SK-N-SH (cell line): ENCODE data around the gene APOBEC2. TPM values are rescaled to one million over a fixed set of nuclear protein-coding genes. Genes with fewer than 3 reads are reported as not detected.
A peak's percentile ranks its signal among the peaks of the same experiment; 100 is the strongest.

Experiments
- CTCF ChIA-PET: fragments of 300-600, 350-600 bp; formaldehyde crosslinking; extraction: SDS; loops from one replicate; lab custom pipeline; 2021; lab: Yijun Ruan, JAX
- POLR2A ChIA-PET: fragments of 350-600 bp; sonication (Branson Sonifier 250); formaldehyde crosslinking; extraction: SDS; loops from one replicate; lab custom pipeline; 2020; ENCODE audit warnings: antibody characterized with exemption, inconsistent platforms; lab: Yijun Ruan, JAX
- DNase-seq: peaks from one replicate; pipeline ENCODE4 v3.0.0; 2012
- H2AFZ ChIP-seq: fragments of 200-600 bp; sonication (generic); 2 replicates; pipeline ENCODE4 v1.8.1; 2016; ENCODE audit warnings: antibody characterized with exemption, mild to moderate bottlenecking, low read depth
- H3F3A ChIP-seq: fragments of 200-600 bp; sonication (generic); replicated peaks from 2 replicates; pipeline ENCODE3; 2016; ENCODE audit warnings: antibody characterized with exemption, mild to moderate bottlenecking; ENCODE audit not compliant: insufficient read depth
- H3K27ac ChIP-seq, 2 experiments: fragments of 200-500 bp in 1 of 2; fragments of 200-600 bp in 1 of 2; sonication (Bioruptor generic) in 1 of 2; sonication (generic), shearing (Covaris generic) in 1 of 2; 2 replicates each; pipeline versions ENCODE4 v1.5.1 to v1.6.1; 2014 to 2016; ENCODE audit warnings: low read depth in 2 of 2, inconsistent platforms in 1 of 2, low read length in 1 of 2, mild to moderate bottlenecking in 1 of 2, mixed read lengths in 1 of 2
- H3K27me3 ChIP-seq: fragments of 200-600 bp; sonication (generic), shearing (Covaris generic); 2 replicates; pipeline ENCODE4 v1.6.1; 2016; ENCODE audit warnings: mixed run types; ENCODE audit not compliant: insufficient read depth
- H3K36me3 ChIP-seq, 2 experiments: fragments of 200-500 bp in 1 of 2; fragments of 200-600 bp in 1 of 2; sonication (Bioruptor generic) in 1 of 2; sonication (generic) in 1 of 2; replicated peaks in 1 of 2; 2 replicates each; pipeline versions ENCODE3 to v1.5.1; 2014 to 2016; ENCODE audit warnings: low read length in 1 of 2, mild to moderate bottlenecking in 1 of 2; ENCODE audit not compliant: insufficient read depth in 2 of 2, control insufficient read depth in 1 of 2
- H3K4me1 ChIP-seq, 2 experiments: fragments of 200-500 bp in 1 of 2; fragments of 200-600 bp in 1 of 2; sonication (Bioruptor generic) in 1 of 2; sonication (generic), shearing (Covaris generic) in 1 of 2; 2 replicates each; pipeline versions ENCODE4 v1.5.1 to v1.6.1; 2014 to 2016; ENCODE audit warnings: low read depth in 1 of 2, low read length in 1 of 2, mixed run types in 1 of 2; ENCODE audit not compliant: insufficient read depth in 2 of 2, control insufficient read depth in 1 of 2
- H3K4me2 ChIP-seq: fragments of 200-600 bp; sonication (generic), shearing (Covaris generic); 2 replicates; pipeline ENCODE4 v1.6.1; 2017; ENCODE audit warnings: mixed run types
- H3K4me3 ChIP-seq, 2 experiments: fragments of 200-500 bp in 1 of 2; fragments of 200-600 bp in 1 of 2; sonication (Bioruptor generic) in 1 of 2; sonication (generic), shearing (Covaris generic) in 1 of 2; 2 replicates each; pipeline versions ENCODE4 v1.5.1 to v1.8.1; 2014 to 2016; ENCODE audit warnings: low read depth in 2 of 2, inconsistent platforms in 1 of 2, low read length in 1 of 2, mild to moderate bottlenecking in 1 of 2, mixed read lengths in 1 of 2, moderate library complexity in 1 of 2
- H3K79me2 ChIP-seq: fragments of 200-600 bp; sonication (generic); 2 replicates; pipeline ENCODE4 v1.8.1; 2017; ENCODE audit warnings: mild to moderate bottlenecking; ENCODE audit not compliant: insufficient read depth
- H3K9ac ChIP-seq: fragments of 200-600 bp; sonication (generic); 2 replicates; pipeline ENCODE4 v1.6.1; 2017; ENCODE audit warnings: mixed run types
- H3K9me2 ChIP-seq: fragments of 200-600 bp; sonication (generic); 2 replicates; pipeline ENCODE4 v1.6.1; 2017; ENCODE audit warnings: mixed run types
- H3K9me3 ChIP-seq: fragments of 200-600 bp; sonication (generic); 2 replicates; pipeline ENCODE4 v1.6.1; 2017; ENCODE audit warnings: mixed run types, mild to moderate bottlenecking, moderate library complexity
- H4K20me1 ChIP-seq: fragments of 200-600 bp; sonication (generic); 2 replicates; pipeline ENCODE4 v1.6.1; 2017; ENCODE audit warnings: mild to moderate bottlenecking, mixed run types; ENCODE audit not compliant: insufficient read depth
- CHD2 ChIP-seq: fragments of 150-350 bp; IDR thresholded peaks from 2 replicates; pipeline ENCODE4 v1.6.1; 2018; ENCODE audit warnings: low read length; ENCODE audit not compliant: partially characterized antibody
- ELF1 ChIP-seq: IDR thresholded peaks from 2 replicates; pipeline ENCODE4 v1.4.0; 2012
- EP300 ChIP-seq, 2 experiments: IDR thresholded peaks; 2 replicates each; pipeline versions ENCODE4 v1.4.0 to v1.6.1; 2012; ENCODE audit warnings: borderline replicate concordance in 1 of 2, low read depth in 1 of 2, low read length in 1 of 2
- EZH2phosphoT487 ChIP-seq: fragments of 200-600 bp; sonication (generic); IDR thresholded peaks from 2 replicates; pipeline ENCODE4 v1.6.1; 2017; ENCODE audit warnings: low read depth, mixed run types, mild to moderate bottlenecking, antibody characterized with exemption, moderate library complexity, borderline replicate concordance
- FOSL2 ChIP-seq: IDR thresholded peaks from 2 replicates; pipeline ENCODE4 v1.4.0; 2012; ENCODE audit warnings: low read depth, mild to moderate bottlenecking, moderate library complexity, borderline replicate concordance
- GABPA ChIP-seq: IDR thresholded peaks from 2 replicates; pipeline ENCODE4 v1.4.0; 2012; ENCODE audit warnings: low read depth, mild to moderate bottlenecking
- GATA2 ChIP-seq: sonication (generic); formaldehyde crosslinking; IDR thresholded peaks from 2 replicates; pipeline ENCODE4 v1.5.0; 2020; ENCODE audit warnings: mild to moderate bottlenecking, missing genetic modification reagents
- JUND ChIP-seq: IDR thresholded peaks from 2 replicates; pipeline ENCODE4 v1.4.0; 2012
- NFIC ChIP-seq: IDR thresholded peaks from 2 replicates; pipeline ENCODE4 v1.4.0; 2012; ENCODE audit warnings: borderline replicate concordance
- NRF1 ChIP-seq: IDR thresholded peaks from 2 replicates; pipeline ENCODE4 v1.6.1; 2012; ENCODE audit warnings: low read depth, mild to moderate bottlenecking, low read length
- POLR2AphosphoS5 ChIP-seq: IDR thresholded peaks from 2 replicates; pipeline ENCODE4 v1.6.1; 2012; ENCODE audit warnings: low read depth, low read length
- RAD21 ChIP-seq: IDR thresholded peaks from 2 replicates; pipeline ENCODE4 v1.6.1; 2012; ENCODE audit warnings: mild to moderate bottlenecking, low read length
- RFX5 ChIP-seq: IDR thresholded peaks from 2 replicates; pipeline ENCODE4 v1.6.1; 2012; ENCODE audit warnings: mild to moderate bottlenecking, improper control_type of control experiment, low read length
- RXRA ChIP-seq: IDR thresholded peaks from 2 replicates; pipeline ENCODE4 v1.4.0; 2012; ENCODE audit warnings: low read depth, mild to moderate bottlenecking, borderline replicate concordance
- SIN3A ChIP-seq: IDR thresholded peaks from 2 replicates; pipeline ENCODE4 v1.6.1; 2012; ENCODE audit warnings: low read depth, mild to moderate bottlenecking, low read length, moderate library complexity, borderline replicate concordance
- TCF12 ChIP-seq: IDR thresholded peaks from 2 replicates; pipeline ENCODE4 v1.4.0; 2012
- TEAD4 ChIP-seq: IDR thresholded peaks from 2 replicates; pipeline ENCODE4 v1.4.0; 2012; ENCODE audit warnings: mild to moderate bottlenecking, borderline replicate concordance; ENCODE audit not compliant: insufficient read depth
- polyA plus RNA-seq, 3 experiments: library from polyadenylated mRNA; depleted of rRNA; stranded (reverse); fragments of >200 nt; gene quantifications; 2 replicates each; pipeline ENCODE4 v1.2.3, GENCODE V29; 2012
- TF ChIP-seq, protein P1 (sequence below): IDR thresholded peaks from 2 replicates; pipeline ENCODE4 v1.4.0; 2012; ENCODE audit warnings: low read depth, borderline replicate concordance
- TF ChIP-seq, protein P2 (sequence below): fragments of 200-600 bp; sonication (generic); IDR thresholded peaks from 2 replicates; pipeline ENCODE4 v1.6.1; 2017; ENCODE audit warnings: antibody characterized with exemption, mild to moderate bottlenecking, moderate library complexity
- TF ChIP-seq, protein P3 (sequence below): fragments of 150-350 bp; IDR thresholded peaks from 2 replicates; pipeline ENCODE4 v1.6.1; 2017; ENCODE audit warnings: antibody characterized with exemption, low read length, low read depth, borderline replicate concordance
- TF ChIP-seq, protein P4 (sequence below): IDR thresholded peaks from 2 replicates; pipeline ENCODE4 v1.4.0; 2012; ENCODE audit warnings: low read depth, borderline replicate concordance
- TF ChIP-seq, protein P5 (sequence below): IDR thresholded peaks from 2 replicates; pipeline ENCODE4 v1.6.1; 2012; ENCODE audit warnings: mild to moderate bottlenecking, low read depth, low read length, moderate library complexity
- TF ChIP-seq, protein P6 (sequence below): IDR thresholded peaks from 2 replicates; pipeline ENCODE4 v1.4.0; 2012; ENCODE audit warnings: low read depth
- TF ChIP-seq, protein P7 (sequence below): IDR thresholded peaks from 2 replicates; pipeline ENCODE4; 2012

The APOBEC2 gene
- polyA plus RNA-seq, 1 of the 3 experiments (the other 2 are of a cell fraction), result not detected

DNA sequence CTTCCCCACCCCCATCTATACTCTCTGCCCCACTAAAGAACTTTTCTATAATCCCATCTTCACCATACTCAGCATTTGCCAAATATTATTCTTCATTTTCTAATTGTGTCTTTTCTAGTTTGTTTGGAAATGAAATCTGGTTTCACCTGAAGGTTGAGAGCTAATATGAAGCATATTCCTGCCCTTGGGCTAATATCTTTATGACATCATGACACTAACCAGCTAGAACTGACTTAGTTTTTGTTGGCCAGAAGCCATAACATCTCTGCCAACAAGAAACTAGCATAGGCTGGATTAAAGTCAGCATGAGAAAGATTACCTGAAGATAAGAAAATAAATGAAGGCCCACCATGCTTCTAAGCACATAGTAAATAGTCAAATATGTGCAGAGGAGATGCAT lies 30.7 kb upstream of the APOBEC2 start:
- ChIA-PET CTCF (interaction anchor here (0.6 to 1.7 kb wide), 9 partner anchors 10 to 847 kb away, joined by 3 to 4 read pairs (median 3); no protein-coding TSS in a partner anchor), POLR2A (interaction anchor here (1.3 kb wide), 1 partner anchor 51 kb away, joined by 3 read pairs; the partner anchor contains the start of gene NFYA)
- H3K9me3 ChIP-seq, result no peaks in the 10 kb centered on the region
- H2AFZ ChIP-seq, result no peak overlapping the region
- H3K36me3 ChIP-seq, result no peaks in the 10 kb centered on the region
- H3K9me2 ChIP-seq, result no peaks in the 10 kb centered on the region
- peak overlapping the region in 1 of 2 experiments; percentile 0; a peak in 2 of 4 replicates for H3K27ac ChIP-seq
- no peaks in the 10 kb centered on the region for H3K27me3 ChIP-seq
- no peaks in the 10 kb centered on the region for H3K79me2 ChIP-seq
- H3F3A ChIP-seq, result no peaks in the 10 kb centered on the region
- H3K4me1 ChIP-seq, result peaks cover 0 to 14% of the 10 kb centered on the region in 2 experiments; a peak in 2 of 4 replicates
- no peak overlapping the region for H3K4me3 ChIP-seq
- no peak overlapping the region for H3K9ac ChIP-seq
- DNase-seq, result peak; percentile 56
- no peak overlapping the region for H3K4me2 ChIP-seq
- H4K20me1 ChIP-seq, result no peaks in the 10 kb centered on the region
- TF ChIP-seq GATA2 (CRISPR knock-in tag) (peak; percentile 69), SIN3A (no peak), RFX5 (no peak), RAD21 (no peak), EP300 (IDR thresholded peaks at IDR 0.05; ENCODE audit: borderline replicate concordance in 1 of 2, low read depth in 1 of 2, low read length in 1 of 2) (peak in 1 of 2 experiments; percentile 22; a peak in 1 of 4 replicates), GABPA (no peak), NRF1 (no peak), TEAD4 (no peak), JUND (no peak), ELF1 (no peak), FOSL2 (no peak), POLR2AphosphoS5 (no peak), EZH2phosphoT487 (no peak), CHD2 (no peak), TCF12 (peak; percentile 28; the same call in 1 of the 2 replicates), NFIC (peak; percentile 21; the same call in 1 of the 2 replicates), RXRA (no peak)
- TF ChIP-seq, protein P1, sequence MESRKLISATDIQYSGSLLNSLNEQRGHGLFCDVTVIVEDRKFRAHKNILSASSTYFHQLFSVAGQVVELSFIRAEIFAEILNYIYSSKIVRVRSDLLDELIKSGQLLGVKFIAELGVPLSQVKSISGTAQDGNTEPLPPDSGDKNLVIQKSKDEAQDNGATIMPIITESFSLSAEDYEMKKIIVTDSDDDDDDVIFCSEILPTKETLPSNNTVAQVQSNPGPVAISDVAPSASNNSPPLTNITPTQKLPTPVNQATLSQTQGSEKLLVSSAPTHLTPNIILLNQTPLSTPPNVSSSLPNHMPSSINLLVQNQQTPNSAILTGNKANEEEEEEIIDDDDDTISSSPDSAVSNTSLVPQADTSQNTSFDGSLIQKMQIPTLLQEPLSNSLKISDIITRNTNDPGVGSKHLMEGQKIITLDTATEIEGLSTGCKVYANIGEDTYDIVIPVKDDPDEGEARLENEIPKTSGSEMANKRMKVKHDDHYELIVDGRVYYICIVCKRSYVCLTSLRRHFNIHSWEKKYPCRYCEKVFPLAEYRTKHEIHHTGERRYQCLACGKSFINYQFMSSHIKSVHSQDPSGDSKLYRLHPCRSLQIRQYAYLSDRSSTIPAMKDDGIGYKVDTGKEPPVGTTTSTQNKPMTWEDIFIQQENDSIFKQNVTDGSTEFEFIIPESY, result no peak
- TF ChIP-seq, protein P2, sequence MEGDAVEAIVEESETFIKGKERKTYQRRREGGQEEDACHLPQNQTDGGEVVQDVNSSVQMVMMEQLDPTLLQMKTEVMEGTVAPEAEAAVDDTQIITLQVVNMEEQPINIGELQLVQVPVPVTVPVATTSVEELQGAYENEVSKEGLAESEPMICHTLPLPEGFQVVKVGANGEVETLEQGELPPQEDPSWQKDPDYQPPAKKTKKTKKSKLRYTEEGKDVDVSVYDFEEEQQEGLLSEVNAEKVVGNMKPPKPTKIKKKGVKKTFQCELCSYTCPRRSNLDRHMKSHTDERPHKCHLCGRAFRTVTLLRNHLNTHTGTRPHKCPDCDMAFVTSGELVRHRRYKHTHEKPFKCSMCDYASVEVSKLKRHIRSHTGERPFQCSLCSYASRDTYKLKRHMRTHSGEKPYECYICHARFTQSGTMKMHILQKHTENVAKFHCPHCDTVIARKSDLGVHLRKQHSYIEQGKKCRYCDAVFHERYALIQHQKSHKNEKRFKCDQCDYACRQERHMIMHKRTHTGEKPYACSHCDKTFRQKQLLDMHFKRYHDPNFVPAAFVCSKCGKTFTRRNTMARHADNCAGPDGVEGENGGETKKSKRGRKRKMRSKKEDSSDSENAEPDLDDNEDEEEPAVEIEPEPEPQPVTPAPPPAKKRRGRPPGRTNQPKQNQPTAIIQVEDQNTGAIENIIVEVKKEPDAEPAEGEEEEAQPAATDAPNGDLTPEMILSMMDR, result no peak
- TF ChIP-seq, protein P3, sequence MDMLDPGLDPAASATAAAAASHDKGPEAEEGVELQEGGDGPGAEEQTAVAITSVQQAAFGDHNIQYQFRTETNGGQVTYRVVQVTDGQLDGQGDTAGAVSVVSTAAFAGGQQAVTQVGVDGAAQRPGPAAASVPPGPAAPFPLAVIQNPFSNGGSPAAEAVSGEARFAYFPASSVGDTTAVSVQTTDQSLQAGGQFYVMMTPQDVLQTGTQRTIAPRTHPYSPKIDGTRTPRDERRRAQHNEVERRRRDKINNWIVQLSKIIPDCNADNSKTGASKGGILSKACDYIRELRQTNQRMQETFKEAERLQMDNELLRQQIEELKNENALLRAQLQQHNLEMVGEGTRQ, result no peak
- TF ChIP-seq, protein P4, sequence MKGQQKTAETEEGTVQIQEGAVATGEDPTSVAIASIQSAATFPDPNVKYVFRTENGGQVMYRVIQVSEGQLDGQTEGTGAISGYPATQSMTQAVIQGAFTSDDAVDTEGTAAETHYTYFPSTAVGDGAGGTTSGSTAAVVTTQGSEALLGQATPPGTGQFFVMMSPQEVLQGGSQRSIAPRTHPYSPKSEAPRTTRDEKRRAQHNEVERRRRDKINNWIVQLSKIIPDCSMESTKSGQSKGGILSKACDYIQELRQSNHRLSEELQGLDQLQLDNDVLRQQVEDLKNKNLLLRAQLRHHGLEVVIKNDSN, result no peak
- TF ChIP-seq, protein P5, sequence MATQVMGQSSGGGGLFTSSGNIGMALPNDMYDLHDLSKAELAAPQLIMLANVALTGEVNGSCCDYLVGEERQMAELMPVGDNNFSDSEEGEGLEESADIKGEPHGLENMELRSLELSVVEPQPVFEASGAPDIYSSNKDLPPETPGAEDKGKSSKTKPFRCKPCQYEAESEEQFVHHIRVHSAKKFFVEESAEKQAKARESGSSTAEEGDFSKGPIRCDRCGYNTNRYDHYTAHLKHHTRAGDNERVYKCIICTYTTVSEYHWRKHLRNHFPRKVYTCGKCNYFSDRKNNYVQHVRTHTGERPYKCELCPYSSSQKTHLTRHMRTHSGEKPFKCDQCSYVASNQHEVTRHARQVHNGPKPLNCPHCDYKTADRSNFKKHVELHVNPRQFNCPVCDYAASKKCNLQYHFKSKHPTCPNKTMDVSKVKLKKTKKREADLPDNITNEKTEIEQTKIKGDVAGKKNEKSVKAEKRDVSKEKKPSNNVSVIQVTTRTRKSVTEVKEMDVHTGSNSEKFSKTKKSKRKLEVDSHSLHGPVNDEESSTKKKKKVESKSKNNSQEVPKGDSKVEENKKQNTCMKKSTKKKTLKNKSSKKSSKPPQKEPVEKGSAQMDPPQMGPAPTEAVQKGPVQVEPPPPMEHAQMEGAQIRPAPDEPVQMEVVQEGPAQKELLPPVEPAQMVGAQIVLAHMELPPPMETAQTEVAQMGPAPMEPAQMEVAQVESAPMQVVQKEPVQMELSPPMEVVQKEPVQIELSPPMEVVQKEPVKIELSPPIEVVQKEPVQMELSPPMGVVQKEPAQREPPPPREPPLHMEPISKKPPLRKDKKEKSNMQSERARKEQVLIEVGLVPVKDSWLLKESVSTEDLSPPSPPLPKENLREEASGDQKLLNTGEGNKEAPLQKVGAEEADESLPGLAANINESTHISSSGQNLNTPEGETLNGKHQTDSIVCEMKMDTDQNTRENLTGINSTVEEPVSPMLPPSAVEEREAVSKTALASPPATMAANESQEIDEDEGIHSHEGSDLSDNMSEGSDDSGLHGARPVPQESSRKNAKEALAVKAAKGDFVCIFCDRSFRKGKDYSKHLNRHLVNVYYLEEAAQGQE, result no peak
- TF ChIP-seq, protein P6, sequence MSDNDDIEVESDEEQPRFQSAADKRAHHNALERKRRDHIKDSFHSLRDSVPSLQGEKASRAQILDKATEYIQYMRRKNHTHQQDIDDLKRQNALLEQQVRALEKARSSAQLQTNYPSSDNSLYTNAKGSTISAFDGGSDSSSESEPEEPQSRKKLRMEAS, result no peak
- TF ChIP-seq, protein P7, sequence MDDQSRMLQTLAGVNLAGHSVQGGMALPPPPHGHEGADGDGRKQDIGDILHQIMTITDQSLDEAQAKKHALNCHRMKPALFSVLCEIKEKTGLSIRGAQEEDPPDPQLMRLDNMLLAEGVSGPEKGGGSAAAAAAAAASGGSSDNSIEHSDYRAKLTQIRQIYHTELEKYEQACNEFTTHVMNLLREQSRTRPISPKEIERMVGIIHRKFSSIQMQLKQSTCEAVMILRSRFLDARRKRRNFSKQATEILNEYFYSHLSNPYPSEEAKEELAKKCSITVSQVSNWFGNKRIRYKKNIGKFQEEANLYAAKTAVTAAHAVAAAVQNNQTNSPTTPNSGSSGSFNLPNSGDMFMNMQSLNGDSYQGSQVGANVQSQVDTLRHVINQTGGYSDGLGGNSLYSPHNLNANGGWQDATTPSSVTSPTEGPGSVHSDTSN, result peak; percentile 6; the same call in 1 of the 2 replicates
